IPS-NIHi7 (cell line): ENCODE results near the gene GLIPR2.
A peak's percentile ranks its signal among the peaks of the same experiment; 100 is the strongest.
"Not testable (repeated sequence)": the region's sequence is repeated elsewhere in the genome, so short reads cannot be mapped to it uniquely, and the experiment has no call there.

Experiments used
- DNase-seq: peaks from one replicate; pipeline ENCODE4 v3.0.0; 2012; ENCODE audit warnings: mixed read lengths; ENCODE audit errors: extremely low spot score

The GLIPR2 gene

DNA sequence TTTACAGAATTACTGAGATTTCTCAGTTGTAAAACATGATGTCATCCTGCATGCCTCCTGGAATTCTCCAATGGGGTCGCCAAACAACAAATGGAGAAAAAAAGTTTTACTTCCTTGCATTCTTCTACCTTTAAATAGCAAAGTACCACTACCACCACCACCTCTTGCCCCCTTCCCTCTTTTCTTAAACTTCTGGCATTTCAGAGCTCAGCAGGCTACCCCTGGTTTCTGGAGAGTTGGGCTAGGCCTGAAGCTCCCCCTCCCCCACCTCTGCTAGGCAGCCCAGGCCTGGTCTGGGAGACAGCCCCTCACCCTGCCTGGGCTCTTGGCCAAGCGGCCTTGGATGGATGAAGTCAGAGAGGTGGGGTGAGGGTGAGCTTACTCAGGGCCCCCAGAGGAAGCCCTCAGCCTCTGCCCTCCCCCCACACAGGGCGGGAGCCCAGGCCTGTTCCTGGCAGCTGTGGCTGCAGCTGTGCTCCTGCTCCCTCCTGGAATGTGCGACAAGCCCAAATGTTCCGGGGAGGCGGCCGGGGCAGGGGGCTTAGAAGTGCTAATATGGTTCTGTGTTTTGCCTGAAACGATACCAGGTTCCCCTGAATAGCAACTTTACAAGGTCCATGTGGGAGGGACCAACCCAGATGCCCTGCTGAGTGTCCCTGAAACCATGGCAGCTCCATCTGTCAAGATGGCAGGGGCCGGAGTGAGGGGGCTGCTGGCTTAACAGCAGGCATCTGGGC, 26.7 kb downstream of the GLIPR2 start:
- DNase-seq = peak; percentile 93

DNA sequence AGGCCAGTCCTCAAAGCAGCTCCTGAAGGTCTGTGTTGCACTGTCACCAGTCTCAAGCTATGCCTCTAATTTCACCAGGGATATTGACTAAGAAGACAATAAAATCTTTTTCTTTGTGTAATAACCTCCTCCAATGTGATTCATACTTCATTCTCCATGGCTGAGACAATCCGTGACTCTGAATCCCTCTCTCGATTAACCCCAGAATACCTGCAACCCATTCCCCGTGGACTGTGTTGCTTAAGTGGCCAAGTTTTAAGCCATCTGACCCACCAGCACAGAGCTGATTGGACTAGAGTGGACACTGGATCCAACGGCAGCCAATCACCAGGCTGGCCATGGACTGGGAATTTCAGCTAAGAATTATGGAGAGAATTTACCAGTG, 27.2 kb downstream of the GLIPR2 start:
- no peak for DNase-seq

DNA sequence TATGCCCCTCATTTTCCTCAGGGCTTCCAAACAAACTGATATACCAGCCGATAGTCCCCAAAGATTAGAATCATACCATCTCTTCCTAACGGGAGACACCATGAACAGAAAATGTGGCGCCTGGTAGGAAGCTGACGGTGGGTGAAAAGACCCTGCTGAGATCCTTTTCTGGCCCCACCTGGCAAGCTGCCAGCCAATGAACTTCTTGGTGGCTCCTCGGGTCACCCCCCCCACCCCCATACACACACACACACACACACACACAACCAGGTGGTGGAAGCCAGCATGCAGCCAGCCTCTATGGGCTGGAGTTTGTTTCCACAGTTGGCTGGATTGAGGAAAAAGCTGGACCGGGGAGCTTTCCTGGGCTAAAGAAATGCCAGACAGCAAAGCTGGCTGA, 27.8 kb downstream of the GLIPR2 start:
- DNase-seq = no peak

DNA sequence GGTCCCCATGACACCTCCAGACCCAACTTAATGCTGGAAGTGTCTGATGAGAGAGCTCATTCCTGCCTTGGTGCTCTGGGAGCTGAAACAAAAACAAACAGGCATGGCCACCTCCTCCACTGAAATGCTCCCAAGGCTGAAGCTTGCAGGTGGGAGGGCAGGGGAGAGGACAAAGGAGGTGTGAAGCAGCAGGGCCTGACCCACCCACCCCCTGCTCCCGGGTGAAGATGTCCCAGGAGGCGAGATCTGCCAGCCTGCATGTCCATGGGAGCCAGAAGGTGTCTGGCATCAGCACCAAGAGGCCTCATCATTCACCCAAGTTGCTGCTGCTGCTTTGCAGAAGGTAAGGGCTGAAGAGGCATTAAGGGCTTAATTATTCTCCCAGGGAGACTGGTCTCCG, 28.5 kb downstream of the GLIPR2 start:
- DNase-seq = no peak

DNA sequence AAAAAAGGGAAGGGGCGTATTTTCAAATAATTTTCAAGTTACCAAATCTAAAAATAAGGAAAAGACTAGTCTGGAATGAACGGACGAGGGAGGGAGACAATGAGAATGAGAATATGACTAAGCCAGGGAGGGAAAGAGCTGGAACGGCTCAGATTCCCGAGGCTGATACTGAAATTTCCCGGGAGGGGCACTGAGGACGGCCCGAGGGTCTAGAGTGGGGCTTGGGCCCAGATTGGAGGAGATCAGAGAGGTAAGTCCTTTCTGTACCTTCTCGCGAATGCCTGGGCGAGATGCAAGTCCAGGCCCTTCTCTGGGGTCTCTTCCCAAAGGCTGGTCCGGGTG, 29.3 kb downstream of the GLIPR2 start:
- DNase-seq = no peak

DNA sequence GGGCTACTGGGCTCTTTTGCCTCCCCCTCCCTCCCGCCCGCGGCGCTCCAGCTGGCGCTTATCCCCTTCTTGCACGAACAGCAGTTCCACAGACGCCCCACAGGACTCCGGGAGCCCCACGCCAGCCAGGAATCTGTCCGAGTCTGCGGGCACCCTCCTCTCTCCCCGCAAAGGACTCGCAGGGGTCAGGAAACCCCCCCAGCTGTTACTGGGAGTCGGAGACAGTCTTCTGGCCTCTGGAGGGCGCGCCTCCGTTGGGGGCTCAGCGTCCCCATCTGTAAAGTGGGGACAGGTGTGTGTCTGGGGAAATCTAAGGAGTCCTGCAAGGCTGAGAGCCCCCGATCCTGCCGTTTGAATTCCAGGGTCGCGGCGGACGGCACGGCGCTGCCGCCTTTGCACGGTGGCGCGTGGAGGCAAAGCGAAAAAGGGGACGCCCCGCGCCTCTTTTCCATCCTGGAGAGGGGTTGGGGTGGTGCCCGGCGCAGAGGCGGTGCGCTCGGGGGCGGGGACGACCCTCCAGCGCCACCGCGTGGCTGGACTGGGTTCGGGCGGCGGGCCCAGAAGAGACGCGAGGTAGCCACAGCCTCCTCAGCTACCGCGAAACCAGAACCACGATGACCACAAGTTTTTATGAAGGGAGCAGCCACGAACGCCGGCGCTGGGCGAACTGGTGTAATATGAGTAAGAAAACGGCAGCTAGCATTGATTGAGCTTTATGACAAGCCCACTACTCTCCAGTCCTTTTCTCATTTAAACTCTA, 29.8 kb downstream of the GLIPR2 start:
- DNase-seq = peak; percentile 94

DNA sequence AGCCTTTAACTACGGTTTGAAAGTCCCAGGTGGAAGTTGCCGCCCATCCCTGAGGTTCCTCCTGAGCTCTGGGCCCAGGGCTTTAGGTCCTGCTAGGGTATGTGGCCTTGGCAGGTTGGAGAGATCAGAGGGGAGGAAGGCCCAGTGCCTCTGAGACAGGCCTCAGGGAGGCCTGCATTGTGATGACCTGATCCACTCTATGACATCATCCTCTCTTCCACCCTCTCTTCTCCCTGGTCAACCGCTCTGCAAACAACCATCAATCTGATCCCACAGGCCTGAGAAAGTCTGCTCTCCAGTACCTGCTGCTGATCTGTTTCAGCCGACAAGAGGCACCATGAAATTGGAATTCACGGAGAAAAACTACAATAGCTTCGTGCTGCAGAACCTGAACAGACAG, 32.6 kb downstream of the GLIPR2 start, which contains the start of gene CCIN:
Gene CCIN, plus strand, starts transcription at position 223 of the 400 bp plus-strand sequence. Its CDS starts 115 bp downstream, at position 338.
- DNase-seq = no peak

DNA sequence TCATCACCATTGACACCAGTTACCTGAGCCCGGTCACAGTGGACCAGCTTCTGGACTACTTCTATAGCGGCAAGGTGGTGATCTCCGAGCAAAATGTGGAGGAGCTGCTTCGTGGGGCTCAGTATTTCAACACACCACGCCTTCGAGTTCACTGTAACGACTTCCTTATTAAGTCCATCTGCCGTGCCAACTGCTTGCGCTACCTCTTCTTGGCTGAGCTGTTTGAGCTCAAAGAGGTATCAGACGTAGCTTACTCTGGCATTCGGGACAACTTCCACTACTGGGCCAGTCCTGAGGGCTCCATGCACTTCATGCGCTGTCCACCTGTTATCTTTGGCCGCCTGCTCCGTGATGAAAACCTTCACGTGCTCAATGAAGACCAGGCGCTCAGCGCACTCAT, 33.2 kb downstream of the GLIPR2 start:
- DNase-seq = no peak

DNA sequence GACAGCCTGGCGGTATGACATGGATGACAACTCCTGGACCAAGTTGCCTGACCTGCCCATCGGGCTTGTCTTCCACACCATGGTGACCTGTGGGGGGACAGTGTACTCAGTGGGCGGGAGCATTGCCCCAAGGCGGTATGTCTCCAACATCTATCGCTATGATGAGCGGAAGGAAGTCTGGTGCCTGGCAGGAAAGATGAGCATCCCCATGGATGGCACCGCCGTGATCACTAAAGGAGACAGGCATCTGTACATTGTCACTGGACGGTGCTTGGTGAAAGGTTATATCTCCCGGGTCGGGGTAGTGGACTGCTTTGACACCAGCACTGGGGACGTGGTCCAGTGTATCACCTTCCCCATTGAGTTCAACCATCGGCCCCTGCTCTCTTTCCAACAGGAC, 34.0 kb downstream of the GLIPR2 start:
- no peak for DNase-seq

DNA sequence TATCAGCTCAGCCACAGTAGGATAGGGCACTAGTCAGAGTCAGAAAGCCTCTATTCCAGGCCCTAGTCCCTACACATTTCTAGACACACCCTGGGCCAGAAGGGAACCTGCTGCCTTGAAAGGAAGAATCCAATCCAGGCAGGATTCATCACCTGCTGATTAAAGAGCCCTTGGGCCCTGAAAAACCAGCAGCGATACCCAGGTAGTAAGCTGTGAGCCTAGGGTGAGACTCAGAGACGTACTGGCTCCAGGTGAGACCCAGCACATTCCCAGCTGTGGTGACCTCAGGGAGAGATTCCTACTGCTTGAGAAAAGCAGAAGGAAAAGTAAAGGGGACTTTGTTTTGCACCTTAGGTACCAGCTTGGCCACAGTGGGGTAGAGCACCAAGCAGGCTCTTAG, 37.3 kb downstream of the GLIPR2 start:
- DNase-seq = no peak

DNA sequence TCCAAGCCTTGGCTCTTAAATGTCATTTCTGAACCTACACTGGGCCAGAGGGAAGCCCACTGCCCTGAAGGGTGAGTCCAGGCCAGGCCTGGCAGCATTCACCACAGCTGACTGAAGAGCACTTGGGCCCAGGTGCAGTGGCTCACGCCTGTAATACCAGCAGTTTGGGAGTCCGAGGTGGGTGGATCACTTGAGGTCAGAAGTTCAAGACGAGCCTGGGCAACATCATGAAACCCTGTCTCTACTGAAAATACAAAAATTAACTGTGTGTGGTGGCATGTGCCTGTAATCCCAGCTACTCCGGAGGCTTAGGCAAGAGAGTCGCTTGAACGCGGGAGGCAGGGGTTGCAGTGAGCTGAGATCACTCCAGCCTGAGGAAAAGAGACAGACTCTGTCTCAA, 37.7 kb downstream of the GLIPR2 start:
- DNase-seq = no peak

DNA sequence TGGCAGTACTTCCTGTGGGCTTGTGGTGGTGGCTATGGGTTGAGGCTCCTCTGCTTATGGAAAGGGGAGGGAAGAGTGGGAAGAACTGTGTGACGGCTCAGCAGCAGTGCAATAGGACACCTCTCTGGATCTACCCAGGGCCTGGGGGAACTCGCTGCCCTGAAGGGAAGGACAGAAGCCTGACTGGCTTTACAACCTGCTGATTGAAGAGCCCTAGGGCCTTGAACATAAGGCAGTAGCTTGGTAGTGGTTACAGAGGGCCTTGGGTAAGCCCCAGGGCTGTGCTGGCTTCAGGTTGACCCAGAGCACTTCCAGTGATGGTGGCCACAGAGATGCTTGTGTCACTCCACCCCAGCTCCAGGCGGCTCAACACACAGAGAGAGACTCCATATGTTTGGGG, 38.2 kb downstream of the GLIPR2 start:
- no peak for DNase-seq

DNA sequence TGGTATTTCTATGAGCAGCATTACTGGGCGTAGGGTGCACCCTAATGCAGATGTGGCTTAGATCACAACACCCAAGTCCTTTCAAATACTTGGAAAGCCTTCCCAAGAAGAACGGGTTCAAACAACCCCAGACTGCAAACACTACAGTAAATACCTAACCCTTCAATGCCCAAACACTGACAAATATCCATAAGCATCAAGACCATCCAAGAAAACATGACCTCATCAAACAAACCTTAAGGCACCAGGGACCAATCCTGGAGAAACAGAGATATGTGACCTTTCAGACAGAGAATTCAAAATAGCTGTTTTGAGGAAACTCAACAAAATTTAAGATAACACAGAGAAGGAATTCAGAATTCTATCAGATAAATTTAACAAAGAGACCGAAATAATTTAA, 38.7 kb downstream of the GLIPR2 start:
- not testable (repeated sequence) for DNase-seq

DNA sequence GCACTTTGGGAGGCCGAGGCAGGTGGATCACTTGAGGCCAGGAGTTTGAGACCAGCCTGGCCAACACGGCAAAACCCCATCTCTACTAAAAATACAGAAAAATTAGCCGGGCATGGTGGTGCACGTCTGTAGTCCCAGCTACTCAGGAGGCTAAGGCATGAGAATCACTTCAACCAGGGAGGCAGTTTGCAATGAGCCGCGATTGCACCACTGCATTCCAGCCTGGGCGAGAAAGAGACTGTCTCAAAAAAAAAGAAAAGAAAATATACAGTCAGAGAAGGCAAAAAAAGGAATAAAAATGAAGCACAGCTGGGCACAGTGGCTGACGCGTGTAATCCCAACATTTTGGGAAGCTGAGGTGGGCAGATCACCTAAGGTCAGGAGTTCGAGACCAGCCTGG, 40.0 kb downstream of the GLIPR2 start:
- DNase-seq = not testable (repeated sequence)

DNA sequence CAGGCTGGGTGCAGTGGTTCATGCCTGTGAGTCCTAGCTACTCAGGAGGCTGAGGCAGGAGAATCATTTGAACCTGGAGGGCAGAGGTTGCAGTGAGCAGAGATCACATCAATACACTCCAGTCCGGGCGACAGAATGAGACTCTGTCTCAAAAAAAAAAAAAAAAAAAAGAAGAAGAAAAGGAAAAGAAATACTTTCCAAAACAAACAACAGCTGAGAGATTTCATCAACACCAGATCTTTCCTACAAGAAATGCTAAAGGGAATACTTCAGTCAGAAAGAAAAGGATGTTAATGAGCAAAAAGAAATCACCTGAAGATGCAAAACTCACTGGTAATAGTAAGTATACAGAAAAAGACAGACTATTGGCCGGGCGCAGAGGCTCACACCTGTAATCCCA, 41.0 kb downstream of the GLIPR2 start:
- no peak for DNase-seq

DNA sequence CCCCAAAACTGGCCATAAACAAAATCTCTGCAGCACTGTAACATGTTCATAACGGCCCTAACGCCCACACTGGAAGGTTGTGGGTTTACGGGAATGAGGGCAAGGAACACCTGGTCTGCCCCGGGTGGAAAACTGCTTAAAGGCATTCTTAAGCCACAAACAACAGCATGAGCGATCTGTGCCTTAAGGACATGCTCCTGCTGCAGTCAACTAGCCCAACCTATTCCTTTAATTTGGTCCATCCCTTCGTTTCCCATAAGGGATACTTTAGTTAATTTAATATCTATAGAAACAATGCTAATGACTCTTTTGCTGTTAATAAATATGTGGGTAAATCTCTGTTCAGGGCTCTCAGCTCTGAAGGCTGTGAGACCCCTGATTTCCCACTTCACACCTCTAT, 43.7 kb downstream of the GLIPR2 start:
- DNase-seq = not testable (repeated sequence)

DNA sequence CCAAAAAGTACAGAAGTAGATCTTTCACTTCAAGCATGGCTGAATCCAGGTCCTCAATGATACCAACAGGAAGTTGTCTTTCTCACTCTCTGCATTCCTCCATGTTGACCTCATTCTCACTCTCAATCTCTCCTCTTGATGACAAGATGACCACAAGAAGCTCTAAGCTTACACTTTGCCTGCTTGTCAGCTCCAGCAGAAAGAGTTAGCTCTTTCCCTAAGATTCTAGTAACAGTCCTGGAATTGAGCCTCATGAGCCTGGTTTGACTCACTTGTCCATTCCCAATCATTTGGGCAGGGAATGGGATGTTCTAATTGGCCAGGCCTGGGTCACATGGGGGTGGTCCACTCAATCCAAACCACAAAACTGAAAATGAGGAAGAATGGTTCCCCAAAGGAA, 50.9 kb downstream of the GLIPR2 start:
- no peak for DNase-seq

DNA sequence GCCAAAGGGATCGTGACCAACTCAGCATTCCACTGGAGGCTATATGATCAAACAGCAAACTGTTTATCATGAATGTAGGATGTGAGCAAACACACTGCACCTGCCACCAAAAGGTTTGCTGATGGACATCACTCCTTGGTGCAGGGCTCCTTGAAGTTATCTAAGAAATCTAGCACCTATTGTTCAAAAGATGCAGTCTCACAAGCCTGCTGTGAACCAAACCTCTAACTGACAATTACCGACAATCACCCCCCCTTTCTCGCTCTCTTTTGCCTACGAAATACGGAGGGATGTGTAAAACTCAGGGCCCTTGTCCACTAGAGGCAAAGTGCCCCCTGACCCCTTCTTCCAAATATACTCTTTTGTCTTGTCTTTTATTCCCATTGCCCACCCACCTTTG, 51.7 kb downstream of the GLIPR2 start:
- no peak for DNase-seq

DNA sequence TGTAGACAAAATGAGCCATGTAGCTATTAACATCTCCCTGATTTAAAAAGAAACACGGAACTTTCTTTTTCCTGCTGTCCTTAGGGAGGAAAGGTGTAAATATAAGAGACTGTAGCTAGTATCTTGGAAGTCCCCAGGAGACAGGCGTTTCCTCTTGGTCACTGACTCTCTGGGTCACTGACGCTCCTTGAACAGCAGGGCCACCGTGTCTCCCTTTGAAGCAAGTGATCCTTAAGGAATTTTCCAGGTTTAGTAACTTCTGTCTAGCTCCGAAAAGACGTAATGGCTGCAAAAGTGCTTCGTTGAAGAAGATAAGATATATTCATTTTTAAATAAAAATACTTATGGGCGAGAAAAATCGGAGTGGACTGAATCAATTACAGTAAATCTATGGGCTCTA, 53.4 kb downstream of the GLIPR2 start:
- no peak for DNase-seq

DNA sequence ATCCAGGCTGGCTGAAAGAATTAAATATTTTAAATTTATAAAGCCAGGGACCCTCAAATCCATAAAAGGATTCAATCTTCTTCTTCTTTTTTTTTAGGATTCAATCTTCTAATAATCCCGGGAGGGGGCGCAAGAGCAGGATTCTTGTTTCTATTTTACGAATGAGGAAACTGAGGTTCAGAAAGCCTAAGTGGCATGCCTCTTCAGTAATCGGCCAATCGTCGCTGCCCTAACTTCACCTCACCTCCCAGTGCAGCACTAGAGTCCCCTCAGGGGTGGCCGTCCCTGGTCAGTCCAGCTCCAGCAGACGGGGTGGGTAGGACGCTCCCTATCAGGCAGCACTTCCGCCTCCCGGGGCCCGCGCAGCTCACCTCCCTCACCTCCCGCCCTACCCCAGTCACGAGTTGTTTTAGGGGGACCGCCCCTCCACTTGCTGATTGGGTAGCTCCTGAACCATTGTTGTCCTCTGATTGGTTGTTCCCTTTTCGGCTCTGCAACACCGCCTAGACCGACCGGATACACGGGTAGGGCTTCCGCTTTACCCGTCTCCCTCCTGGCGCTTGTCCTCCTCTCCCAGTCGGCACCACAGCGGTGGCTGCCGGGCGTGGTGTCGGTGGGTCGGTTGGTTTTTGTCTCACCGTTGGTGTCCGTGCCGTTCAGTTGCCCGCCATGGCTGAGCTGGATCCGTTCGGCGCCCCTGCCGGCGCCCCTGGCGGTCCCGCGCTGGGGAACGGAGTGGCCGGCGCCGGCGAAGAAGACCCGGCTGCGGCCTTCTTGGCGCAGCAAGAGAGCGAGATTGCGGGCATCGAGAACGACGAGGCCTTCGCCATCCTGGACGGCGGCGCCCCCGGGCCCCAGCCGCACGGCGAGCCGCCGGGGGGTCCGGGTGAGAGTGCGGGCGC, 54.1 kb downstream of the GLIPR2 start, which contains the start of gene CLTA:
Gene CLTA, plus strand, starts transcription at position 534 of the 902 bp plus-strand sequence. Its CDS starts 136 bp downstream, at position 670.
- peak; percentile 99 for DNase-seq

DNA sequence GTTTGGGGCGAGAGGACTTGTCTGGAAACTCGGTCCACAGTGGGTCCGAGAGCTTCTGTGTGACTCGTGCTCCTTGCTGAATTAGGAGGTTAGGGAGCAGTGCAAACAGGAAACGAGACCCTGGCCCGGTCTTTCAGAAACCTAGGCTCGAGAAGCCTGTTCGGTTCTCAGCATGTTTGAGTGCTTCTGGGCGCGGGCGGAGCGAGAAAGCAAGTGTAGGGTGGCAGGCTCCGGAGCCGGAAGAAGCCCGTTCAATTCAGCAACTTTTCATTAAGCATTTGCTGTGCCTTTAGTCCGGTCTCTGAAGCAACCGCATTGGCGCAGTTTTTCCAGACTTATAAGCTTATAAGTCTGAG, 54.7 kb downstream of the GLIPR2 start:
- DNase-seq = no peak

DNA sequence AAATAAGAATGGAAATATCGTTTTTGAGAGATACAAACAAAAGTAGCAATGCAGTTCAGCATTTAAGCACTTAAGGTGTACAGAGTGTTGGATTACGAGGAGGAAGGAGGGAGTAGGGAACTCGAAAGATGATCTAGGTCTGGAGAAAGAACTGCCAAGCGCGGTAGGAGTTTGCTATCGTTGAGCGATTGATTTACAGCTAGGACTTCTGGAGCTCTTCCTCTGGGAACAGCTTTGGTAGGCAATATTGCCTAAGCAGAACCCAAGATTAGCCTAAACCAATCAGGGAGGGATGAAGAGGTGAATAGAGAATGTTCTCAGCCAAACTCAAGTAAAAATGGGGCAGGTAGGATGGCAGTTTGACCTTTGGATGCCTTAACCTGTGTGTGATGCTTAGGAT, 55.2 kb downstream of the GLIPR2 start:
- DNase-seq = no peak
